C4-2B (cell line): Measurements from ENCODE around the gene BRPF1.

Source experiments
- ZFX ChIP-seq: fragments of 450-650 bp; IDR thresholded peaks from 2 replicates; pipeline ENCODE4 v1.6.1; 2017
- TF ChIP-seq, protein P1 (sequence below): fragments of 450-650 bp; conservative IDR thresholded peaks from 2 replicates; pipeline ENCODE4 v1.5.1; 2017; ENCODE audit warnings: mild to moderate bottlenecking

DNA sequence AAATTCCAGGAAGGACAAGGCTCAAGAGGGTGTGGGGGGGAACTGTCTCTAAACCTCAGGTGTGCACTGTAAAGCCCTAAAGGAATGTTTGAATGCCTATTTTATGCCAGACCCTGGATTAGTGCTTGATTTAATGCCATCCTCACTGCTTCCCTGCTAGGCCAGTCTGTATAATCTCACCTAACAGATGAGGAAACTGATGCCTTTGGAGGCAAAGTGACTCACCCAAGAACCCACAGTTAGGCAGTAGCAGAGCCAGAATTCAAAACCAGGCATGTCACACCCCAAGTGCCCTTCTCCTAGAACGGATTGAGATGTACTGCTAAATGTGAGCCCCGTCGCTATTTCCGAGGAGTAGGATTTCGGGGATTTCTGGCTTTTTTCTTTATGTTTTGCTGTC lies 30.4 kb downstream of the BRPF1 start:
- TF ChIP-seq, protein P1, sequence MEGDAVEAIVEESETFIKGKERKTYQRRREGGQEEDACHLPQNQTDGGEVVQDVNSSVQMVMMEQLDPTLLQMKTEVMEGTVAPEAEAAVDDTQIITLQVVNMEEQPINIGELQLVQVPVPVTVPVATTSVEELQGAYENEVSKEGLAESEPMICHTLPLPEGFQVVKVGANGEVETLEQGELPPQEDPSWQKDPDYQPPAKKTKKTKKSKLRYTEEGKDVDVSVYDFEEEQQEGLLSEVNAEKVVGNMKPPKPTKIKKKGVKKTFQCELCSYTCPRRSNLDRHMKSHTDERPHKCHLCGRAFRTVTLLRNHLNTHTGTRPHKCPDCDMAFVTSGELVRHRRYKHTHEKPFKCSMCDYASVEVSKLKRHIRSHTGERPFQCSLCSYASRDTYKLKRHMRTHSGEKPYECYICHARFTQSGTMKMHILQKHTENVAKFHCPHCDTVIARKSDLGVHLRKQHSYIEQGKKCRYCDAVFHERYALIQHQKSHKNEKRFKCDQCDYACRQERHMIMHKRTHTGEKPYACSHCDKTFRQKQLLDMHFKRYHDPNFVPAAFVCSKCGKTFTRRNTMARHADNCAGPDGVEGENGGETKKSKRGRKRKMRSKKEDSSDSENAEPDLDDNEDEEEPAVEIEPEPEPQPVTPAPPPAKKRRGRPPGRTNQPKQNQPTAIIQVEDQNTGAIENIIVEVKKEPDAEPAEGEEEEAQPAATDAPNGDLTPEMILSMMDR = no peak
- no peak for TF ChIP-seq ZFX
